SH-SY5Y (cell line): ENCODE results near the gene CNTNAP4.

Source experiments
- GATA2 ChIP-seq: IDR thresholded peaks from 2 replicates; pipeline ENCODE4 v1.6.1; 2011; ENCODE audit warnings: mild to moderate bottlenecking, low read depth, low read length
- GATA3 ChIP-seq: IDR thresholded peaks from 2 replicates; pipeline ENCODE4 v1.6.1; 2011; ENCODE audit warnings: low read depth, mild to moderate bottlenecking, low read length, moderate library complexity

DNA sequence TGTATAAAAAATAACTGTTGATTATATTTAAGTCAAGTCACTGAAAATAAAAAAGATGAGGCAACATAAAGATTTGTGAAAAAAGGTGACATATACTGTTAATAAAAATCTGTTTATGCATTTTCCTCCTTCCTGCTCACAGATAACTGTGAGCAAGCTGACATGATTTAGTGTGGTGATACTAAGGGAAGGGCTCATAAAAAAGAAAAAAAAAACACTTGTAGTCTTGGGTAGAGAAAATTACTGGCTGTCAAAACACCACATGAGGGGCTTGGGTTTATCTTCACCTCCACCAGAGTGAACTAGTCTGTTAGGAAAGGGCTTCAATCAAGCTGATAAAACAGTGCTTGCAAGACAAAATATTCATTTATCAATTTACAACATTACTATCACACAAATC, 247.6 kb downstream of the CNTNAP4 start:
- TF ChIP-seq GATA2: no peak
- no peak for TF ChIP-seq GATA3
